ENCODE measurements around the gene STAP1.
"Not testable (repeated sequence)": the region's sequence is repeated elsewhere in the genome, so short reads cannot be mapped to it uniquely, and the experiment has no call there.

STAP1 gene

GRCh38 chr4:67624939-67625338 lies 66.4 kb downstream of the STAP1 start:
- no peak for DNase-seq (ENCODE audit: low read depth)

- no peak for DNase-seq (ENCODE audit: low read depth)
Measured at GRCh38 chr4:67632492-67632891, 74.0 kb downstream of the STAP1 start.

GRCh38 chr4:67634741-67635140 lies 76.2 kb downstream of the STAP1 start:
- DNase-seq (ENCODE audit: low read depth) = no peak

- DNase-seq (ENCODE audit: low read depth) = no peak
Measured at GRCh38 chr4:67635331-67635730, 76.8 kb downstream of the STAP1 start.

GRCh38 chr4:67636978-67637377 lies 78.5 kb downstream of the STAP1 start:
- DNase-seq (ENCODE audit: low read depth) = not testable (repeated sequence)

GRCh38 chr4:67638136-67638535 lies 79.6 kb downstream of the STAP1 start:
- DNase-seq (ENCODE audit: low read depth) = no peak

- DNase-seq (ENCODE audit: low read depth) = no peak
Measured at GRCh38 chr4:67651536-67651935, 93.0 kb downstream of the STAP1 start.
